GM20431 (cell line): ENCODE measurements around the gene RAC3.

Experiments
- in situ Hi-C: fragments of 300-500 bp; cut with MseI, MboI; formaldehyde crosslinking; loops from one replicate; pipeline ENCODE4 v1.15.0; 2020; ENCODE audit warnings: low sequenced_read_pairs; ENCODE audit not compliant: unreplicated experiment

The RAC3 gene

GRCh38 chr17:82031303-82031884, at the start of gene RAC3:
Gene RAC3 (plus strand): TSS chr17:82031678. CDS start chr17:82031762, 84 bp downstream.
- in situ Hi-C loops: no loop called here

- in situ Hi-C loops: no loop called here
Measured at GRCh38 chr17:81983011-81983638, 48.4 kb upstream of the RAC3 start.

- in situ Hi-C loops: no loop called here
Measured at GRCh38 chr17:81983639-81984373, 47.7 kb upstream of the RAC3 start.

GRCh38 chr17:81984773-81985410, 46.6 kb upstream of the RAC3 start:
- in situ Hi-C loops: no loop called here

GRCh38 chr17:81986606-81987005, 44.9 kb upstream of the RAC3 start:
- in situ Hi-C loops: no loop called here

GRCh38 chr17:81987161-81987770, 44.2 kb upstream of the RAC3 start:
- in situ Hi-C loops: no loop called here

GRCh38 chr17:81990836-81991683, 40.4 kb upstream of the RAC3 start:
- in situ Hi-C loops: no loop called here

- in situ Hi-C loops: no loop called here
Measured at GRCh38 chr17:81991684-81992305, 39.7 kb upstream of the RAC3 start.

GRCh38 chr17:81992306-81993102, 39.0 kb upstream of the RAC3 start:
- in situ Hi-C loops: no loop called here

- in situ Hi-C loops: no loop called here
Measured at GRCh38 chr17:81993729-81994592, 37.5 kb upstream of the RAC3 start.

- in situ Hi-C loops: no loop called here
Measured at GRCh38 chr17:81994593-81995462, 36.6 kb upstream of the RAC3 start.

GRCh38 chr17:81995463-81996231, 35.8 kb upstream of the RAC3 start:
- in situ Hi-C loops: no loop called here

- in situ Hi-C loops: no loop called here
Measured at GRCh38 chr17:81996232-81996756, 35.2 kb upstream of the RAC3 start.

GRCh38 chr17:81996757-81997441, 34.6 kb upstream of the RAC3 start:
- in situ Hi-C loops: no loop called here

- in situ Hi-C loops: no loop called here
Measured at GRCh38 chr17:81998212-81998611, 33.3 kb upstream of the RAC3 start.
